PC-3 (cell line): ENCODE results near the gene TGM4.

Experiments
- EZH2 ChIP-seq: fragments of 300-600 bp; sonication (generic); IDR thresholded peaks from one replicate; pipeline ENCODE4 v1.6.1; 2017; ENCODE audit warnings: antibody characterized with exemption, mild to moderate bottlenecking, low read length; ENCODE audit not compliant: unreplicated experiment
- EZH2phosphoT487 ChIP-seq: fragments of 300-600 bp; sonication (generic); IDR thresholded peaks from 2 replicates; pipeline ENCODE4 v1.6.1; 2018; ENCODE audit warnings: mild to moderate bottlenecking, antibody characterized with exemption, low read length, borderline replicate concordance
- TF ChIP-seq, protein P1 (sequence below): fragments of 300-600 bp; sonication (generic); conservative IDR thresholded peaks from 2 replicates; pipeline ENCODE4 v1.5.1; 2017; ENCODE audit warnings: antibody characterized with exemption, low read depth, mild to moderate bottlenecking, low read length

DNA sequence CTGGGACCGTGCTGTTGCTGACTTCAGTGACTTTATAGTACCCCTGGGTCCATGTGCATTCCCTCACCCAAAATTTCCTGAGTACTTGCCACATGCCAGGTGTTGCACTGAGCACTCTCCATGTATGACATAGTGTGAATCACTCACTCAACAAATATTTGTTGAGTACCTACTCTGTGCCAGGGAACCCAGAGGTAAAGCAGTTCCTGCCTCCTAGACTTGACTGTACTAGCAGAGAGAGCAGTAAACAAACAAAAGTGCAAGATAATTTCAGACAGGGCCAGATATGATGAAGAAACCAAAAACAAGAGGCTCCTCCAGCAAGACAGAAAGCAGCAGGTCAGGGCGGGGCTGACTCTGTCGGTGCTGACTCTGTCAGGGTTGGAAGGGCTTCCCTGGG, 12.2 kb downstream of the TGM4 start:
- TF ChIP-seq, protein P1, sequence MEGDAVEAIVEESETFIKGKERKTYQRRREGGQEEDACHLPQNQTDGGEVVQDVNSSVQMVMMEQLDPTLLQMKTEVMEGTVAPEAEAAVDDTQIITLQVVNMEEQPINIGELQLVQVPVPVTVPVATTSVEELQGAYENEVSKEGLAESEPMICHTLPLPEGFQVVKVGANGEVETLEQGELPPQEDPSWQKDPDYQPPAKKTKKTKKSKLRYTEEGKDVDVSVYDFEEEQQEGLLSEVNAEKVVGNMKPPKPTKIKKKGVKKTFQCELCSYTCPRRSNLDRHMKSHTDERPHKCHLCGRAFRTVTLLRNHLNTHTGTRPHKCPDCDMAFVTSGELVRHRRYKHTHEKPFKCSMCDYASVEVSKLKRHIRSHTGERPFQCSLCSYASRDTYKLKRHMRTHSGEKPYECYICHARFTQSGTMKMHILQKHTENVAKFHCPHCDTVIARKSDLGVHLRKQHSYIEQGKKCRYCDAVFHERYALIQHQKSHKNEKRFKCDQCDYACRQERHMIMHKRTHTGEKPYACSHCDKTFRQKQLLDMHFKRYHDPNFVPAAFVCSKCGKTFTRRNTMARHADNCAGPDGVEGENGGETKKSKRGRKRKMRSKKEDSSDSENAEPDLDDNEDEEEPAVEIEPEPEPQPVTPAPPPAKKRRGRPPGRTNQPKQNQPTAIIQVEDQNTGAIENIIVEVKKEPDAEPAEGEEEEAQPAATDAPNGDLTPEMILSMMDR = no peak
- TF ChIP-seq EZH2 = no peak
- no peak for TF ChIP-seq EZH2phosphoT487
